IgD-negative memory B cell (primary cell): ENCODE data around the gene PHPT1. TPM values are rescaled to one million over a fixed set of nuclear protein-coding genes. Genes with fewer than 3 reads are reported as not detected.
"Not testable (repeated sequence)": the region's sequence is repeated elsewhere in the genome, so short reads cannot be mapped to it uniquely, and the experiment has no call there.

Experiments
- H3K27ac Mint-ChIP-seq, 3 donors: one replicate each; pipeline ENCODE4 v1.8.0; 2020 to 2022; ENCODE audit warnings: mild to moderate bottlenecking in 3 of 3, mixed read lengths in 3 of 3, moderate library complexity in 1 of 3
- H3K27me3 Mint-ChIP-seq: one replicate; pipeline ENCODE4 v1.8.0; 2021; ENCODE audit warnings: mixed read lengths
- H3K36me3 Mint-ChIP-seq: one replicate; pipeline ENCODE4 v1.8.0; 2020; ENCODE audit warnings: mild to moderate bottlenecking, mixed read lengths
- H3K4me1 Mint-ChIP-seq, 3 donors: one replicate each; pipeline ENCODE4 v1.8.0; 2020 to 2022; ENCODE audit warnings: mixed read lengths in 3 of 3, mild to moderate bottlenecking in 1 of 3
- H3K4me3 Mint-ChIP-seq, 4 donors: one replicate each; pipeline ENCODE4 v1.8.0; 2020 to 2022; ENCODE audit warnings: mild to moderate bottlenecking in 4 of 4, mixed read lengths in 4 of 4, moderate library complexity in 3 of 4
- H3K9me3 Mint-ChIP-seq, 3 donors: one replicate each; pipeline ENCODE4 v1.8.0; 2020 to 2021; ENCODE audit warnings: mixed read lengths in 3 of 3, mild to moderate bottlenecking in 1 of 3
- polyA plus RNA-seq: library from polyadenylated mRNA; unstranded; fragments of 300-500 nt; fragmentation: Illumina TruSeq; gene quantifications from one replicate; pipeline ENCODE4 v1.2.3, GENCODE V29; 2021

Gene PHPT1
- 91.6 TPM for polyA plus RNA-seq

- H3K4me3 Mint-ChIP-seq = peak within 1 kb of the TSS; percentile 92 to 97 (median 95)
- peaks cover 8% of the 10 kb centered on the region for H3K27me3 Mint-ChIP-seq
- H3K4me1 Mint-ChIP-seq = peaks cover 5% of the 10 kb centered on the region in 3 donors
- peaks cover 0 to 2% (median 0%) of the 10 kb centered on the region in 3 donors for H3K9me3 Mint-ChIP-seq
- H3K27ac Mint-ChIP-seq = peak within 1 kb of the TSS; percentile 86 to 97 (median 96)
- H3K36me3 Mint-ChIP-seq = no peaks in the 10 kb centered on the region
Observed at GRCh38 chr9:136849038-136849959, at the start of gene PHPT1. Gene PHPT1, plus strand, starts transcription at chr9:136849409. Its CDS starts 22 bp downstream, at chr9:136849431.

- H3K4me1 Mint-ChIP-seq = peaks cover 6 to 20% (median 8%) of the 10 kb centered on the region in 3 donors
- peak overlapping the region; percentile 50 to 91 (median 89) for H3K27ac Mint-ChIP-seq
- peaks cover 1% of the 10 kb centered on the region for H3K36me3 Mint-ChIP-seq
- H3K4me3 Mint-ChIP-seq = peak overlapping the region; percentile 82 to 95 (median 89)
- H3K27me3 Mint-ChIP-seq = peaks cover 9% of the 10 kb centered on the region
- H3K9me3 Mint-ChIP-seq = no peaks in the 10 kb centered on the region
Observed at GRCh38 chr9:136799854-136800657, 49.2 kb upstream of the PHPT1 start.

- Mint-ChIP-seq H3K27ac (peak overlapping the region in 2 of 3 donors; percentile 50 to 62), H3K4me1 (peaks cover 6 to 21% (median 16%) of the 10 kb centered on the region in 3 donors), H3K4me3 (peak overlapping the region in 2 of 4 donors; percentile 54 to 87), H3K36me3 (peaks cover 1% of the 10 kb centered on the region), H3K27me3 (peaks cover 9% of the 10 kb centered on the region), H3K9me3 (no peaks in the 10 kb centered on the region)
Observed at GRCh38 chr9:136802321-136802720, 46.9 kb upstream of the PHPT1 start.

- Mint-ChIP-seq H3K4me1 (peaks cover 6 to 21% (median 16%) of the 10 kb centered on the region in 3 donors), H3K4me3 (peak overlapping the region in 1 of 4 donors; percentile 80), H3K27ac (peak overlapping the region in 1 of 3 donors; percentile 56)
- not testable (repeated sequence) for H3K36me3 Mint-ChIP-seq, H3K9me3 Mint-ChIP-seq, H3K27me3 Mint-ChIP-seq
Observed at GRCh38 chr9:136803009-136803550, 46.1 kb upstream of the PHPT1 start.

- peaks cover 1% of the 10 kb centered on the region for H3K36me3 Mint-ChIP-seq
- peaks cover 9 to 24% (median 18%) of the 10 kb centered on the region in 3 donors for H3K4me1 Mint-ChIP-seq
- no peaks in the 10 kb centered on the region for H3K9me3 Mint-ChIP-seq
- H3K27me3 Mint-ChIP-seq = peaks cover 9% of the 10 kb centered on the region
- H3K4me3 Mint-ChIP-seq = peak overlapping the region in 3 of 4 donors; percentile 46 to 80 (median 54)
- peak overlapping the region; percentile 39 to 56 (median 50) for H3K27ac Mint-ChIP-seq
Observed at GRCh38 chr9:136803551-136804508, 45.4 kb upstream of the PHPT1 start.

GRCh38 chr9:136804509-136805206 is 44.6 kb upstream of the PHPT1 start:
- H3K27ac Mint-ChIP-seq = peak overlapping the region in 1 of 3 donors; percentile 42
- peaks cover 9% of the 10 kb centered on the region for H3K27me3 Mint-ChIP-seq
- H3K36me3 Mint-ChIP-seq = peaks cover 1% of the 10 kb centered on the region
- H3K4me1 Mint-ChIP-seq = peaks cover 14 to 29% (median 22%) of the 10 kb centered on the region in 3 donors
- no peaks in the 10 kb centered on the region for H3K9me3 Mint-ChIP-seq
- H3K4me3 Mint-ChIP-seq = peak overlapping the region in 2 of 4 donors; percentile 46 to 80

GRCh38 chr9:136805207-136805740 is 43.9 kb upstream of the PHPT1 start:
- Mint-ChIP-seq H3K4me1 (peaks cover 14 to 32% (median 24%) of the 10 kb centered on the region in 3 donors), H3K36me3 (peaks cover 1% of the 10 kb centered on the region), H3K9me3 (no peaks in the 10 kb centered on the region), H3K4me3 (peak overlapping the region in 2 of 4 donors; percentile 11 to 75), H3K27ac (peak overlapping the region in 2 of 3 donors; percentile 27 to 71), H3K27me3 (peaks cover 7% of the 10 kb centered on the region)

- peaks cover 1% of the 10 kb centered on the region for H3K36me3 Mint-ChIP-seq
- peak overlapping the region in 2 of 3 donors; percentile 95 to 98 for H3K27ac Mint-ChIP-seq
Observed at GRCh38 chr9:136806067-136806466, 43.1 kb upstream of the PHPT1 start.

GRCh38 chr9:136806631-136807201 is 42.5 kb upstream of the PHPT1 start:
- no peaks in the 10 kb centered on the region for H3K9me3 Mint-ChIP-seq
- peak overlapping the region; percentile 86 to 97 (median 92) for H3K4me3 Mint-ChIP-seq
- peaks cover 1% of the 10 kb centered on the region for H3K36me3 Mint-ChIP-seq
- peak overlapping the region; percentile 91 to 98 (median 95) for H3K27ac Mint-ChIP-seq
- H3K4me1 Mint-ChIP-seq = peaks cover 8 to 24% (median 19%) of the 10 kb centered on the region in 3 donors
- no peaks in the 10 kb centered on the region for H3K27me3 Mint-ChIP-seq

More at GRCh38 chr9:136806067-136806466, 43.1 kb upstream of the PHPT1 start:
- peak overlapping the region; percentile 64 to 89 (median 76) for H3K4me3 Mint-ChIP-seq
- H3K27me3 Mint-ChIP-seq = peaks cover 3% of the 10 kb centered on the region
- H3K4me1 Mint-ChIP-seq = peaks cover 8 to 28% (median 22%) of the 10 kb centered on the region in 3 donors
- H3K9me3 Mint-ChIP-seq = no peaks in the 10 kb centered on the region

GRCh38 chr9:136807281-136808074 is 41.7 kb upstream of the PHPT1 start, which contains the start of gene RABL6:
Gene RABL6, plus strand, starts transcription at chr9:136807948. Its CDS starts 249 bp downstream, at chr9:136808197.
- Mint-ChIP-seq H3K36me3 (peaks cover 1% of the 10 kb centered on the region), H3K27me3 (no peaks in the 10 kb centered on the region), H3K4me3 (peak within 1 kb of the TSS; percentile 86 to 98 (median 96)), H3K9me3 (no peaks in the 10 kb centered on the region), H3K27ac (peak within 1 kb of the TSS; percentile 95 to 98 (median 96)), H3K4me1 (peaks cover 8 to 23% (median 19%) of the 10 kb centered on the region in 3 donors)

- Mint-ChIP-seq H3K27me3 (no peaks in the 10 kb centered on the region), H3K36me3 (peaks cover 1% of the 10 kb centered on the region), H3K9me3 (no peaks in the 10 kb centered on the region), H3K4me1 (peaks cover 8 to 24% (median 23%) of the 10 kb centered on the region in 3 donors), H3K27ac (peak overlapping the region in 2 of 3 donors; percentile 80 to 98), H3K4me3 (peak overlapping the region; percentile 83 to 98 (median 90))
Observed at GRCh38 chr9:136808075-136808805, 41.0 kb upstream of the PHPT1 start.
